Aorta (tissue), 5 donors: Measurements from ENCODE around the gene COQ7. TPM values are rescaled to one million over a fixed set of nuclear protein-coding genes. Genes with fewer than 3 reads are reported as not detected.

Source experiments
- ATAC-seq: fragments of 200-7000 bp; cut with Tn5 transposase; one replicate; pipeline ENCODE4 v1.9.1; 2022; ENCODE audit warnings: moderate library complexity; ENCODE audit not compliant: low FRiP score
- DNase-seq, 2 donors: peaks; one replicate each; pipeline ENCODE4 v3.0.0-alpha.2; 2020
- H3K27ac ChIP-seq, 2 donors: one replicate each; pipeline ENCODE4 v1.5.1; 2013; ENCODE audit warnings: low read length in 2 of 2, mild to moderate bottlenecking in 2 of 2, moderate library complexity in 2 of 2, control low read depth in 1 of 2, inconsistent platforms in 1 of 2, low read depth in 1 of 2
- H3K27me3 ChIP-seq, 2 donors: one replicate each; pipeline ENCODE4 v1.6.1; 2013; ENCODE audit warnings: control low read depth in 1 of 2, low read length in 1 of 2, mild to moderate bottlenecking in 1 of 2, moderate library complexity in 1 of 2; ENCODE audit not compliant: insufficient read depth in 2 of 2, control insufficient read depth in 1 of 2
- H3K36me3 ChIP-seq, 2 donors: one replicate each; pipeline ENCODE4 v1.6.1; 2013; ENCODE audit warnings: control low read depth in 1 of 2, low read length in 1 of 2, mild to moderate bottlenecking in 1 of 2; ENCODE audit not compliant: insufficient read depth in 2 of 2, control insufficient read depth in 1 of 2
- H3K4me1 ChIP-seq, 2 donors: one replicate each; pipeline ENCODE4 v1.6.1; 2013; ENCODE audit warnings: low read length in 2 of 2, control low read depth in 1 of 2, mild to moderate bottlenecking in 1 of 2, moderate library complexity in 1 of 2; ENCODE audit not compliant: insufficient read depth in 2 of 2, control insufficient read depth in 1 of 2
- H3K4me3 ChIP-seq, 2 donors: one replicate each; pipeline ENCODE4 v1.5.1; 2013; ENCODE audit warnings: low read length in 2 of 2, control low read depth in 1 of 2, mild to moderate bottlenecking in 1 of 2
- H3K9me3 ChIP-seq: one replicate; pipeline ENCODE4 v1.6.1; 2013; ENCODE audit warnings: mild to moderate bottlenecking, low read length; ENCODE audit not compliant: control insufficient read depth
- WGBS, 2 donors: extraction: QIAGEN DNeasy Blood & Tissue Kit; methylation state at CpG; one replicate each; pipeline ENCODE4 v1.1.7; 2013; 5-methylcytosine and 5-hydroxymethylcytosine counted together
- intact Hi-C, 2 donors: fragments of 100-400 bp; cut with DNase I; formaldehyde crosslinking; loops; one replicate each; pipeline versions ENCODE4 v1.14.2 to v1.15.0; 2022
- polyA plus RNA-seq, 2 donors: library from polyadenylated mRNA; stranded (reverse); fragments of 200-250 nt; gene quantifications; one replicate each; pipeline ENCODE4 v1.2.3, GENCODE V29; 2013
- total RNA-seq, 2 donors: library from RNA; stranded (reverse); fragmentation: NEBNext Ultra II Directional; extraction: Animal tissue kit (Norgen Biotek cat#: 25700); gene quantifications; one replicate each; pipeline ENCODE4 v1.2.1, GENCODE V29; 2021
- donor health status: healthy with polysubstance abuse.
- donor health status: Bipolar disorder and iron deficiency.
- donor health status: DM: no; HTN: no; CAD: no.
- donor health status: DM: no; HTN: no; CAD: no.
- donor health status: DM: yes; HTN: yes; CAD: no.

COQ7 gene
- total and polyA plus RNA-seq, 4 donors = 12.2 to 19.2 (median 17.8) TPM

DNA sequence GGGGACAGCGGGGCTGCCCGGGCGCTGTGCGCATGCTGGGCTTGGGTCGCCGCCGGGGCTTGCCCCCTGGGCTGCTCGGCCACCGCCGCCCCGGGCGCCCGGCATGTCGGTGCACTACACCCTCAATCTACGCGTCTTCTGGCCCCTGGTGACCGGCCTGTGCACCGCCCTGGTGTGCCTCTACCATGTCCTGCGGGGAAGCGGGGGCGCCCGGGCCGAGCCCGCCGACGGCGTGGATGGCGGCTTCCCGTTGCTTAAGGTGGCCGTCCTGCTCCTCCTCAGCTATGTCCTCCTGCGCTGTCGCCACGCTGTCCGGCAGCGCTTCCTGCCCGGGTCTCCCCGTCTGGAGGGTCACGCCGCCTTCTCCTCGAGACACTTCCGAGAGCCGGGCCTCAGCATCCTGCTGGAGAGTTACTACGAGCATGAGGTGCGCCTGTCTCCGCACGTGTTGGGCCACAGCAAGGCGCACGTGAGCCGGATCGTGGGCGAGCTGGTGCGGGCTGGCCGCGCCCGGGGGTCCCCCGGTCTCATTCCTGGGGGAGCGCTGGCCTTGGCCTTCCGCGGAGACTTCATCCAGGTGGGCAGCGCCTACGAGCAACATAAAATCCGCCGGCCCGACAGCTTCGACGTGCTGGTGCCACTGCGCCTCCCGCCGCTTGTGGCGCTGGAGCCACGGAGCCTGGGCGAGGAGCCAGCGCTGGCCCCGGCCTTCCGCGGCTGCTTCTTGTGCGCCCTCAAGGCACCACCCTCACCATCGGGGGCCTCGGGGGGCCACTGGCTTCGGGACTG, 47.1 kb downstream of the COQ7 start:
- Histone ChIP-seq H3K4me3 (peak overlapping the region; percentile 76 to 86), H3K27ac (peak overlapping the region; percentile 73 to 88), H3K9me3 (no peaks in the 10 kb centered on the region), H3K4me1 (no peaks in the 10 kb centered on the region), H3K36me3 (no peaks in the 10 kb centered on the region), H3K27me3 (no peaks in the 10 kb centered on the region)
- ATAC-seq = peak; percentile 58
- WGBS, 2 donors = 2 to 4% methylated on average over 69 to 80 of the region's 80 CpGs
- DNase-seq = peak; percentile 83 to 89
- intact Hi-C loops = loop anchor here in 1 of 2 donors (5.0 kb wide), 1 partner anchor 73 kb away; no protein-coding TSS in a partner anchor

DNA sequence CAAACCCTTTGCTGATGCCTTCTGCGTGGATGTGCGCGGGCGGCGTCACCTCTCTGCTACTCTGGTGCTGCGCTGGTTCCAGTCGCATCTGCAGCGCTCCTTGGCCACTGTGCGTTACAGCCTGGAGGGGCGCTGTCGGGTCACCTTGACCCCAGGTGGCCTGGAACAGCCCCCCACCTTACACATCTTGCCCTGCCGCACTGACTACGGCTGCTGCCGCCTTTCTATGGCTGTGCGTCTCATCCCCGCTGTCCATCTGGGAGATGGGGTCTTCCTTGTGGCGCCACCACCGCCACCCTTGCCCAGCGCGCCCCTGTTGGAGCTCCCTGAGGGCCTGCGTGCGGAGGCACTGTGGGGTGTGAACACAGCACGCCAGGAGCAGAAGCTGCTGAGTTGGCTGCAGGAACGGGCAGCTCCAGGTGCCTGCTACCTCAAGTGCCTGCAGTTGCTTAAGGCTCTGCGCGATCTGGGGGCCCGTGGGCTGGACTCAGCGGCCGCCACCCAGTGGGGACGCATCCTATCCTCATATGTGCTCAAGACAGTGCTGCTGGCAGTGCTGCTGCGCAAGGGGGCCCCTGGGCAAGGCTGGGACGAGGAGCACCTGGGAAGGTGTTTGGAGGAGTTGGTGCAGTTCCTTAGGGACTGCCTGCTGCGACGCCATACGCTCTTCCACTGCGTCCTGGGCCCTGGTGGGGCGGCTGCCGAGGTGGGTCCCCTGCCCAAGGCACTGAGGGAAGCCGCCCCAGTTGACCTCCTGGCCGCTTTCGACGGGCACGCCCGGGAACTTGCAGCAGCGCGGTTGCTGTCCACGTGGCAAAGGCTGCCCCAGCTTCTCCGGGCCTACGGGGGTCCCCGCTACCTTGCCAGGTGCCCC, 48.0 kb downstream of the COQ7 start:
- Histone ChIP-seq H3K4me1 (no peaks in the 10 kb centered on the region), H3K9me3 (no peaks in the 10 kb centered on the region), H3K27ac (no peak overlapping the region), H3K4me3 (peak overlapping the region in 1 of 2 donors; percentile 76), H3K27me3 (no peaks in the 10 kb centered on the region), H3K36me3 (no peaks in the 10 kb centered on the region)
- WGBS, 2 donors = 81 to 82% methylated on average over 50 of the region's 50 CpGs
- DNase-seq (no peak), ATAC-seq (no peak)
- intact Hi-C loops = no loop called here

DNA sequence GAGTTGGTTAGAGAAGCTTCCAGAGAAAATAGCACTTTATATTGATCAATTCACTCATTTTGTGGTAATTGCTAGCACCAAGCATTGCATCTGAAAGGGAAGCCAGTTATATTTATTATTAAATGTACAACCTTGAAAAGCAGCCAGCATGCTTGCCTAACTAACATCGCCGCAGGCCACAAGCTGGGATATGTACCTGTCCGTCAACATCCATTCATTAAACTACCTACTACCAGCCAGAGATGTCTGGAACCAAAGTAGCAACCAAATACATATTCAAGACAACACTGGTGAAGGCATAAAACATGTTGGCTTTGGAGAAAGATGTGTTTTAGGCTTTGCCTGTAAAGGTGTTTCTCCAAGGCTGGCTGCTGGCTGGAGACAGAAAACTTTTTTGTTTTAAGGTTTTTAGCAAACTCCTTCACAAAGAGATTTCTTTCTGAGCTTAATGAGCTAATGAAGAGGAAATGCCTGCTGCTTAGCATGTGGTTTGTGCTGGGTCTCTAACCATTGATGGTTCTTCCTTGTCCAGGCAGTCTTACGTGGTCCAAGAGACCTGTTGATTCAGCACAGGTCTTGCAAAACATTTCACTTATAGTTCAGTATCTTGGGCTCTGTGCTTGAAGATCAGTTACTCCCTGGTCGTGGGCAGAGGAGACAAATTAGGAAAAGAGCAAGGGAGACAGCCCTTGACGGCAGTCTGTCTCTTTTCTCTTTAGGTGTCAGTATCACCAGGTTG, 49.5 kb downstream of the COQ7 start:
- ATAC-seq = no peak
- no peaks in the 10 kb centered on the region for H3K36me3 ChIP-seq
- H3K27ac ChIP-seq = peak overlapping the region in 1 of 2 donors; percentile 23
- no peaks in the 10 kb centered on the region for H3K9me3 ChIP-seq
- no peak for DNase-seq
- no peaks in the 10 kb centered on the region for H3K27me3 ChIP-seq
- WGBS, 2 donors = 56 to 60% methylated on average over 6 of the region's 6 CpGs
- no peaks in the 10 kb centered on the region for H3K4me1 ChIP-seq
- no peak overlapping the region for H3K4me3 ChIP-seq
- intact Hi-C loops = no loop called here

DNA sequence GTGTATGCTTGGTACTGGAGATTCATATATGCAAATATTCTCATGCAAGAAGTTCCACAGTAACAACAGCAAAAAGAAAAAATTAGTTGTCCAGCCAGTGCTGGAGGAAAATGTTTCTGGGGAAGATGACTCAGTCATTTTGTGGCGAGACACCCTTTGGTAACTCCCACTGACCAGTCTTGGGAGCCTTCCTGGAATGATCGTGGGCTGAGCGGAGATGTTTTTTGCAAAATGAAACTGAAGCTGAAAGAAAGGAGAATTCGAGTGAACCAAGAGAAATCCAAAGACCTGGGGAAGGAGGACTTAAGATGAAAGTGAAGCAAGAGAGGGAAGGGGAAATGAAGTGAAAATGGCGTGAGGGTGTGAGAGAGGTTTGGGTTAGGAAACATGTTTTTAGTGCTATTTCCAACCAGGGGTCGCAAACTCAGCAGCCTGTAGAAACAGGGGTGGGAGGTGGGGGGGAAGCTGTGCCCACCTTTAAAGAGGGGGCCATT, 51.6 kb downstream of the COQ7 start:
- intact Hi-C loops = loop anchor here in 1 of 2 donors (2.0 kb wide), 1 partner anchor 32 kb away; no protein-coding TSS in a partner anchor
- Histone ChIP-seq H3K27me3 (no peaks in the 10 kb centered on the region), H3K9me3 (no peaks in the 10 kb centered on the region), H3K27ac (peak overlapping the region in 1 of 2 donors; percentile 78), H3K36me3 (no peaks in the 10 kb centered on the region), H3K4me3 (no peak overlapping the region), H3K4me1 (no peaks in the 10 kb centered on the region)
- ATAC-seq = peak; percentile 76
- whole genome bisulfite sequencing, 2 donors = 23 to 25% methylated on average over 6 of the region's 6 CpGs
- DNase-seq = peak in 1 of 2 donors; percentile 81

DNA sequence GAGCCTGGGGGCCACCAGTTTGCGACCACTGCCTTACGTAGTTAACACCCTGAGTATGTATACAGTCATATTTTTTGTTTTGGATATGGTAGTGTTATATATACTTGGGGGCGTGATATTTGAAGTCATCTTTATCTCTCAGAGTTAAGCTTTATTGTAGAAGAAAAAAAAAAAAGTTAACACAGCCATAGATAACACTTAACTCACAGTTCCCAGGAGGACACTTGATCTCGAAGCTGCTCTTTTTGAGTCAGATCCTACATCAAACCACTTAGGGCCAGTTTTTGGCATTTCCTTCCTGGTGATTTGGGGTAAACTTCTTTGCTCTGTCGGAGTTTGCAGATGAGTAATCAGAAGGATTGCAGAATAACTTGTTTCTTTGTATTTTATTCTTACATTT, 52.1 kb downstream of the COQ7 start:
- ATAC-seq = no peak
- DNase-seq = no peak
- Histone ChIP-seq H3K4me3 (no peak overlapping the region), H3K4me1 (no peaks in the 10 kb centered on the region), H3K36me3 (no peaks in the 10 kb centered on the region), H3K9me3 (no peaks in the 10 kb centered on the region), H3K27ac (no peak overlapping the region), H3K27me3 (no peaks in the 10 kb centered on the region)
- 54 to 55% methylated on average over 5 of the region's 5 CpGs for WGBS, 2 donors
- intact Hi-C loops = loop anchor here in 1 of 2 donors (2.0 kb wide), 1 partner anchor 33 kb away; no protein-coding TSS in a partner anchor

DNA sequence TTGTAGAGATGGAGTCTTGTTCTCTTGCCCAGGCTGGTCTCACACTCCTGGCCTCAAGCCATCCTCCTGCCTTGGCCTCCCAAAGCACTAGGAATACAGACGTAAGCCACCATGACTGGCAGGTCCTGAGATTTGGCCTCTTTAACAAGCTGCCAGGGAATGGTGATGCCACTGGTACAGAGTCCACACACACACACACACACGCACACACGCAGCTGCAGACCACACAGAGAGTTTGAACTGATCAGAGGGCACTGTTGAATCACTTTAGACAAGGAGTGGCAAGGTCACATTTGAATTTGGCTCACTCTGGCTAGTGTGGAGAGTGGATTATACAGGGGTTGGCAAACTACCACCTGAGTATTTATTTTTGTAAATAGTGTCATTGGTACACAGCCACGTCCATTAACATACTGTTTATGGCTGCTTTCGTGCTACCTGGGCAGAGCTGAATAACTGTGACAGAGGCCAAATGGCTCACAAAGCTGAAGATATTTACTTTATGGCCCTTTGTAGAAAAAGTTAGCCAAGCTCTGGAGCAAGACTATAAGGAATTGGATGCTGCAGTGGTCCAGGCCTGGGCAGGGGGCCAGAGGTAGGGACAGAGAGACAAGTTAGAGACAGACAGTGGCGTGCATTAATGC, 56.2 kb downstream of the COQ7 start:
- H3K9me3 ChIP-seq = no peaks in the 10 kb centered on the region
- H3K4me3 ChIP-seq = no peak overlapping the region
- 64 to 77% methylated on average over 6 of the region's 6 CpGs for WGBS, 2 donors
- DNase-seq = no peak
- no peaks in the 10 kb centered on the region for H3K36me3 ChIP-seq
- no peak for ATAC-seq
- no peaks in the 10 kb centered on the region for H3K4me1 ChIP-seq
- H3K27me3 ChIP-seq = no peaks in the 10 kb centered on the region
- no peak overlapping the region for H3K27ac ChIP-seq
- intact Hi-C loops = loop anchor here in 1 of 2 donors (5.0 kb wide), 1 partner anchor 36 kb away; no protein-coding TSS in a partner anchor

DNA sequence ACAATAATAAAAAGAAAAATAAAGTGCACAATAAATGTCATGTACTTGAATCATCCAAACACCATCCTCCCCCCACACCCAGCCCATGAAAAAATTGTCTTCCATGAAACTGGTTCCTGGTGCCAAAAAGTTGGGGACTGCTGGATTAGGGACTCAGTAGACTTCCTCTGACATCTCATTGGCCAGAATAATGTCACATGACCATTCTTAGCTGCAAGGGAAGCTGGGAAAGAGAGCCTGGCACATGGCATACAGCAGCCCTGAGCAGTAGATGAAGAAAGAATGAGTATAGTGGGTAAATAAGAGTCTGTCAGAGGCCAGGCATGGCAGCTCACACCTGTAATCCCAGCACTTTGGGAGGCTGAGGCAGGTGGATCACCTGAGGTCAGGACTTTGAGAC, 58.9 kb downstream of the COQ7 start:
- no peaks in the 10 kb centered on the region for H3K36me3 ChIP-seq
- H3K27me3 ChIP-seq = no peaks in the 10 kb centered on the region
- no peaks in the 10 kb centered on the region for H3K9me3 ChIP-seq
- no peak for ATAC-seq
- H3K4me1 ChIP-seq = no peaks in the 10 kb centered on the region
- H3K27ac ChIP-seq = no peak overlapping the region
- intact Hi-C loops = no loop called here
- no peak for DNase-seq
- no peak overlapping the region for H3K4me3 ChIP-seq

DNA sequence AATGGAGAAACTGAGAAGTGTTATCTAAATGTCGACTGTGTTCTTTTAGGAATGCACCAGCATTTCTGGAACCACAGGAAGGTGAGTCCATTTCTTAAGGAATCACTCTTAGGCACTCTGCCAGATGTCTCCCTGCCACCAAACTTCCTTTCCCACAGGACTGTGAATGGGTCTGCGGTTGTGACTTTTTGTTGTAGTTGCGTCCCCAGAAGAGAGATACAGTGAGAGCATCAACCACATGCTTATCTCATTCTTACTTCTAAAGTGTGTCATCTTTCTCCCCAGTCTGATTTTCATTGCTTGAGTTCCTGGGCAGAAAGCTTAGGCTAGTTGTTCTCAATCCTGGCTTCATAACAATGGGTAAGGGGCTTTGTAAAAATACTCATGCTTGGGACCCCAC, 59.8 kb downstream of the COQ7 start:
- no peak for DNase-seq
- Histone ChIP-seq H3K27ac (no peak overlapping the region), H3K4me1 (no peaks in the 10 kb centered on the region), H3K9me3 (no peaks in the 10 kb centered on the region), H3K4me3 (no peak overlapping the region), H3K27me3 (no peaks in the 10 kb centered on the region), H3K36me3 (no peaks in the 10 kb centered on the region)
- no peak for ATAC-seq
- intact Hi-C loops = no loop called here
- WGBS, 2 donors = 85 to 89% methylated on average over 3 of the region's 3 CpGs
